Occipital lobe (tissue), 2 donors: ENCODE results near the gene SLC35D2. TPM values are rescaled to one million over a fixed set of nuclear protein-coding genes. Genes with fewer than 3 reads are reported as not detected.
A peak's percentile ranks its signal among the peaks of the same experiment; 100 is the strongest.
"Not testable (repeated sequence)": the region's sequence is repeated elsewhere in the genome, so short reads cannot be mapped to it uniquely, and the experiment has no call there.

Source experiments
- DNase-seq: peaks from one replicate; lab custom pipeline; 2025; lab: John Stamatoyannopoulos, UW
- total RNA-seq: library from RNA; depleted of rRNA; stranded (reverse); fragments of >200 nt; gene quantifications from one replicate; pipeline ENCODE4 v1.2.3, GENCODE V29; 2014

Gene SLC35D2
- total RNA-seq, 1 donor from 2014 or later: 2.2 TPM

- peak; percentile 8 for DNase-seq
These were observed 66.1 kb downstream of the SLC35D2 start for GRCh38 chr9:96317335-96317980.

- no peak for DNase-seq
These were observed 73.7 kb downstream of the SLC35D2 start for GRCh38 chr9:96309850-96310249.

- DNase-seq: not testable (repeated sequence)
These were observed 76.6 kb downstream of the SLC35D2 start for GRCh38 chr9:96306958-96307357.

- no peak for DNase-seq
These were observed 78.3 kb downstream of the SLC35D2 start for GRCh38 chr9:96305171-96305570.

GRCh38 chr9:96304230-96304629 is 79.3 kb downstream of the SLC35D2 start:
- DNase-seq: no peak

GRCh38 chr9:96302021-96302420 is 81.5 kb downstream of the SLC35D2 start, which contains the start of gene HSD17B3:
TSS of gene HSD17B3 (minus strand) at chr9:96302176. CDS start at chr9:96302104, 72 bp downstream.
- DNase-seq: no peak

GRCh38 chr9:96299823-96300222 is 83.7 kb downstream of the SLC35D2 start:
- DNase-seq: no peak

- DNase-seq: no peak
These were observed 89.4 kb downstream of the SLC35D2 start for GRCh38 chr9:96294159-96294545.

GRCh38 chr9:96293498-96294158 is 89.9 kb downstream of the SLC35D2 start:
- no peak for DNase-seq

GRCh38 chr9:96289392-96289791 is 94.1 kb downstream of the SLC35D2 start:
- DNase-seq: no peak

- DNase-seq: no peak
These were observed 101.9 kb downstream of the SLC35D2 start for GRCh38 chr9:96281641-96282040.

GRCh38 chr9:96279932-96280331 is 103.6 kb downstream of the SLC35D2 start:
- DNase-seq: no peak

GRCh38 chr9:96274939-96275338 is 108.6 kb downstream of the SLC35D2 start:
- no peak for DNase-seq

Other genes starting within 250 kb of the SLC35D2 start
- gene HSD17B3, start 81.5 kb downstream of the SLC35D2 start, total RNA-seq: not detected
- gene ZNF367, start 34.7 kb upstream of the SLC35D2 start, total RNA-seq: 3.3 TPM
- 10.5 TPM for gene HABP4, start 66.5 kb upstream of the SLC35D2 start, total RNA-seq
- gene CDC14B, start 236.1 kb upstream of the SLC35D2 start, total RNA-seq: 25.3 TPM